HG03575 (cell line): Measurements from ENCODE around the gene MED15.
"Not testable (repeated sequence)": the region's sequence is repeated elsewhere in the genome, so short reads cannot be mapped to it uniquely, and the experiment has no call there.

Experiments
- ATAC-seq: cut with Tn5 transposase; IDR thresholded peaks from one replicate; pipeline ENCODE4 v1.9.1; 2021; ENCODE audit not compliant: unreplicated experiment, insufficient number of reproducible peaks, low FRiP score; ENCODE audit errors: extremely low read depth

Gene MED15

GRCh38 chr22:20506543-20507252 lies 712 bp upstream of the MED15 start:
- ATAC-seq: no peak

GRCh38 chr22:20508067-20508755 lies 801 bp downstream of the MED15 start:
- not testable (repeated sequence) for ATAC-seq

GRCh38 chr22:20508815-20509271 lies 1.4 kb downstream of the MED15 start:
- ATAC-seq: no peak

GRCh38 chr22:20509344-20510047 lies 2.1 kb downstream of the MED15 start:
- ATAC-seq: no peak

- no peak for ATAC-seq
These were observed 3.6 kb downstream of the MED15 start for GRCh38 chr22:20510811-20511577.

- no peak for ATAC-seq
These were observed 4.3 kb downstream of the MED15 start for GRCh38 chr22:20511578-20512229.

- ATAC-seq: no peak
These were observed 7.4 kb downstream of the MED15 start for GRCh38 chr22:20514658-20515406.

- ATAC-seq: no peak
These were observed 9.0 kb downstream of the MED15 start for GRCh38 chr22:20516399-20516798.

- no peak for ATAC-seq
These were observed 10.0 kb downstream of the MED15 start for GRCh38 chr22:20517422-20517821.

- ATAC-seq: no peak
These were observed 10.6 kb downstream of the MED15 start for GRCh38 chr22:20517841-20518592.

GRCh38 chr22:20519558-20519957 lies 12.1 kb downstream of the MED15 start:
- ATAC-seq: no peak

GRCh38 chr22:20520093-20520511 lies 12.7 kb downstream of the MED15 start:
- ATAC-seq: no peak

GRCh38 chr22:20522134-20523004 lies 15.0 kb downstream of the MED15 start:
- no peak for ATAC-seq

GRCh38 chr22:20523086-20523983 lies 15.9 kb downstream of the MED15 start:
- ATAC-seq: no peak

GRCh38 chr22:20524004-20524481 lies 16.6 kb downstream of the MED15 start:
- ATAC-seq: no peak
